Articular chondrocyte of knee joint (primary cell): ENCODE results near the gene RIPK3. TPM values are rescaled to one million over a fixed set of nuclear protein-coding genes. Genes with fewer than 3 reads are reported as not detected.

ENCODE experiments used
- small RNA-seq: library from RNA; depleted of rRNA; stranded (forward); fragments of <200 nt; gene quantifications from one replicate; pipeline ENCODE3, GENCODE V24; 2012
- total RNA-seq: library from RNA; depleted of rRNA; stranded (reverse); fragments of >200 nt; gene quantifications from 2 replicates; pipeline ENCODE4 v1.2.3, GENCODE V29; 2012

RIPK3 gene
- 180 and 256 TPM in 2 replicates for total RNA-seq

DNA sequence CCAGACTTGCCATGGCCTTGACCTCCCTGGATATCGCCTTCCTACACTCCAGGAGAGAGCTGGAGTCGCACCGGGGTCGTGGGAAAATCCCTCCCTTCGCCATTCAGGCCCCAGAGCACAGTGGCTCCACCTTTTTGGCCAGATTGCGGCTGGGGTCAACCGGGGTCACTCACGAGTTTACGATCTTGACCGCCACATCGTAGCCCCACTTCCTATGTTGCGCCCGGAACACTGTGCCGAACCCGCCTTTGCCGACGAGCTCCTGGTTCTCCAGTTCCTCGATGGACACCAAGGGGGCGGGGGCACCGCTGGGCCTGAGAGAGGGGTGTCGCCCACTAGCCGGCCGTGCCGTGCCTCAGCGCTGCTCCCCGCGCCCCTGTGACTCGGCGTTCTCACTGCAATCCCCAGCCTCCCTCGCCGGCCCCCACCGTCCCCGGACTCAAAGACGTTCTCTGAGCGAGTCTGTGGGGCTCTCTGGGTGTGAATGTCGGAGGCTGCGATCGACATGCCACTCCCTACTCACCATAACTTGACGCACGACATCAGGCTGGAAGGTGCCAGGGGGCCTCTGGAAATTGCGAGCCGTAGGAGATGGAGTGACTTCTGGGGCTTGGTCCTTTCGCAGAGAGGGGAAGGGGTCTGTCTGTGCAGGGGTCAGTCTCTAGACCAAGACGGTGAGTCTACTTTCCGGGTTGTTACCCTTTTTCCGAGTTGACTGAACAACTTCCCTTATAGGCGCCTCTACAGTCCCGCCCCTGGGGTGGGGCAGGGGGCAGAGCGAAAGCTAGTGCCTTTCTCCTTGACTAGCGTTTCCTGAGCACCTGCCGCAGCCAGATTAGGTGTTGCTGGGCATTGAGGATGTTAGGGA lies at the start of gene RIPK3:
TSS of gene RIPK3 (minus strand) at position 708 of the 868 bp plus-strand sequence. CDS start at position 543, 165 bp downstream.

DNA sequence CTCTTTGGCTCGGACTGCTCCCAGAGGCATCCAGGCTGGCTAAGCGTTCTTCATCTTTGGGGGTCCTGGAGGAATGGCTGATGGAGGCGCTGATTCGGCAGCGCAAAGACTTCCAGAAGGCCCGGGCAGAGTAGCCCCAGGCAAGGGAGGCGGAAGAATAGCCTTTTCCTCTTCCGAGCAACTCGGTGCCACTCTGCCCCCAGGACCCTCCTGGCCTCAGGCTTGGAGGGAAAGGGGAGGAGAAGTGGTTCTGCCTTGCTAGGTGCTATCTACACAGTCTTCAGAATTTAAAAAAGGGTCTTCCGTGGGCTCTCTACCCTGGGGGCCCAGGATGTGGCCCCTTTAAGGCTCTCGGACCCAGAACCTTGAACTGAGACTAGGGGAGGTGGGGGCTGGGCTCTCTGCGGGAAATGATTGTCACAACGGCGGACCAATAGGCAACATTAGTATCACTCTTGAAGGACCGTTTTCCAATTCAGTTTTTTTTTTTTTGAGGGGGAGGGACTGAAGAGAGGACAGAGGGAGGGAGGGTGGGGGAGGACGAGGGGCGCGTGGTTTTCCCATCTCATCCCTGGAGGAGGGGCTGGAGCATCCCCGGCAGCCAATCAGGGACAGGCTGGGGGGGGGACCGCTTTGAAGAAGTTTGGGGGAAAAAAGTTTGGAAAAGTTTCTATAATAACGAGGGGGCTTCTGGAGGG lies 27.9 kb upstream of the RIPK3 start, which contains the start of gene NFATC4:
TSS of gene NFATC4 (plus strand) at position 671 of the 698 bp plus-strand sequence. CDS start 157 bp downstream, outside the sequence.

DNA sequence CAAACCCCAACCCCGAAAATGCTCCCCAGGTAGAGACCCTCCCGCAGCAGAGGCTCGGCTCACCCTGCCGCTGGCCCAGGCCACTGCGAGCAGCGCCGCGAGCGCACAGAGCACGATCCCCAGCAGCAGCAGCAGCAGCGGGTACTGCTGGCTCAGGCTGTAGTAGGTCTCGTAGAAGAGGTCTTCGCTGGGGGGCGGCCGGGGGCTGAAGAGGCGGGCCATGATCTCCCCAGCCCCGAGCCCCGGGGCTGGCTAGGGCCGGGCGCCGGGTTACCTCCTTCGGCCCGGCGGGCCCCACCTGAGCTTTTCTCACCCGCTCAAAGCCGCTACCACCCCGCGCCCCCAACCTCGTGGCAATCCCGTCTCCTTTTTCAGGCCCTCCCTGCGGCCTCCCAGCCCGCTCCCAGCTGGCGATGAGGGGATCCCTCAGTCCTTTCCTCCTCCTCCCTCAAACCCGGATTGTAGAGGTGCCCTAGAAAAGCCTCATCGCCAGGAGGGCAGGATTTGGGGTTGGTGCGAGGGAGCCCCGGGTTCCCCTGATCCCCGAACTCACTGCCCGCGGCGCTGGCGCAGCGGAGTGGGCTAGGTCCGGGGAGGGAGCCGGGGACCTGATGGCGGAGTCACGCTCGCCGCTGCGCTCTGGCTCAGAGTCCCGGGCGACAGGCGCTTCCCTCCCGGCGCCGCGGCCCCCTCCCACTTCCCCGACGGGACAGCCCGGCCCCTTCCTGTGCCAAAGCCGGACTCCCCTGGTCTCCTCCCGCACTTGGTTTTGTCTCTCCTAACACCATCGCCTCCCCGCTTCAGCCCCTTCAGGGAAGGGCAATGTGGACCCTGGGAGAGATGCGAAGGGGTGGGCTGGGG lies 5.1 kb downstream of the RIPK3 start, which contains the start of gene ADCY4:
TSS of gene ADCY4 (minus strand) at position 641 of the 861 bp plus-strand sequence. CDS start at position 222, 419 bp downstream.

DNA sequence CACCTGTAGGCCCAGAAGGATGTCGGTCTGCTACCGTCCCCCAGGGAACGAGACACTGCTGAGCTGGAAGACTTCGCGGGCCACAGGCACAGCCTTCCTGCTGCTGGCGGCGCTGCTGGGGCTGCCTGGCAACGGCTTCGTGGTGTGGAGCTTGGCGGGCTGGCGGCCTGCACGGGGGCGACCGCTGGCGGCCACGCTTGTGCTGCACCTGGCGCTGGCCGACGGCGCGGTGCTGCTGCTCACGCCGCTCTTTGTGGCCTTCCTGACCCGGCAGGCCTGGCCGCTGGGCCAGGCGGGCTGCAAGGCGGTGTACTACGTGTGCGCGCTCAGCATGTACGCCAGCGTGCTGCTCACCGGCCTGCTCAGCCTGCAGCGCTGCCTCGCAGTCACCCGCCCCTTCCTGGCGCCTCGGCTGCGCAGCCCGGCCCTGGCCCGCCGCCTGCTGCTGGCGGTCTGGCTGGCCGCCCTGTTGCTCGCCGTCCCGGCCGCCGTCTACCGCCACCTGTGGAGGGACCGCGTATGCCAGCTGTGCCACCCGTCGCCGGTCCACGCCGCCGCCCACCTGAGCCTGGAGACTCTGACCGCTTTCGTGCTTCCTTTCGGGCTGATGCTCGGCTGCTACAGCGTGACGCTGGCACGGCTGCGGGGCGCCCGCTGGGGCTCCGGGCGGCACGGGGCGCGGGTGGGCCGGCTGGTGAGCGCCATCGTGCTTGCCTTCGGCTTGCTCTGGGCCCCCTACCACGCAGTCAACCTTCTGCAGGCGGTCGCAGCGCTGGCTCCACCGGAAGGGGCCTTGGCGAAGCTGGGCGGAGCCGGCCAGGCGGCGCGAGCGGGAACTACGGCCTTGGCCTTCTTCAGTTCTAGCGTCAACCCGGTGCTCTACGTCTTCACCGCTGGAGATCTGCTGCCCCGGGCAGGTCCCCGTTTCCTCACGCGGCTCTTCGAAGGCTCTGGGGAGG lies 28.9 kb downstream of the RIPK3 start, which contains the start of gene LTB4R:
TSS of gene LTB4R (plus strand) at position 857 of the 959 bp plus-strand sequence. CDS start 4,150 bp downstream, outside the sequence.

DNA sequence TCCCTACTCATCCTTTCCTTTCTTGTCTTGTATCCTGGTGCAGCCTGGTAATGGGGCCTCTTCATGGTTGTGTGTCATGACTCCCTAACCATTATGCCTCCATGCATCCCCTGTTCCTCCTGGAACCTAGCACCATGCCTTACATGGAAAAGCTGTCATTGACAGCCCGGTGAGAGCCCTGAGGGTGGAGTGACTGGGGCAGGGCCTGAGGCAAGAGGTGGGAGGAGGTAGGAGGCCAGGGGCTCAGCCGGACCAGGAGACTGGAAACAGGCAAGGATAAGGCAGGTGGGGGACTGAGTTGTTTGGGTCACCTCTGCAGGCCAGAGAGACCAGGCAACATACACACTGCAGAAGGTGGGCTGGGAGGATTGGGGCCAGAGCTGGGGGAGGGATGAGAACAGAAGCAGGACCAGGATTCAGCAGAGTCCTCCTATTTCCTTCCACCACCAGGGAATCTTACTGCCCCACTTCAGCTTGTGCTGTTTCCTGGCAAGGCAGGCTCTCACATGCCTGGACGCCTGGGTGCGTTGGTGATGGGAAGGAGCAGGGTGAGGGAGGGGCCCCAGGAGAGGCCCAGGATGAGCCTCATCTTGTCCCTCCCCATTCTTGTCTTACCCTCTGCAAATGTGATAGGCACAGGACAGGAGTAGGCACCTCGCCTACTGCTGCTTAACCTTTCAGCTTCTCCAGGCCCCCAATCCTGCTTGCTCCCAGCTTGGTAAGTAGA lies 30.1 kb downstream of the RIPK3 start, which contains the start of gene LTB4R2:
TSS of gene LTB4R2 (plus strand) at position 603 of the 727 bp plus-strand sequence. CDS start 525 bp downstream, outside the sequence.

DNA sequence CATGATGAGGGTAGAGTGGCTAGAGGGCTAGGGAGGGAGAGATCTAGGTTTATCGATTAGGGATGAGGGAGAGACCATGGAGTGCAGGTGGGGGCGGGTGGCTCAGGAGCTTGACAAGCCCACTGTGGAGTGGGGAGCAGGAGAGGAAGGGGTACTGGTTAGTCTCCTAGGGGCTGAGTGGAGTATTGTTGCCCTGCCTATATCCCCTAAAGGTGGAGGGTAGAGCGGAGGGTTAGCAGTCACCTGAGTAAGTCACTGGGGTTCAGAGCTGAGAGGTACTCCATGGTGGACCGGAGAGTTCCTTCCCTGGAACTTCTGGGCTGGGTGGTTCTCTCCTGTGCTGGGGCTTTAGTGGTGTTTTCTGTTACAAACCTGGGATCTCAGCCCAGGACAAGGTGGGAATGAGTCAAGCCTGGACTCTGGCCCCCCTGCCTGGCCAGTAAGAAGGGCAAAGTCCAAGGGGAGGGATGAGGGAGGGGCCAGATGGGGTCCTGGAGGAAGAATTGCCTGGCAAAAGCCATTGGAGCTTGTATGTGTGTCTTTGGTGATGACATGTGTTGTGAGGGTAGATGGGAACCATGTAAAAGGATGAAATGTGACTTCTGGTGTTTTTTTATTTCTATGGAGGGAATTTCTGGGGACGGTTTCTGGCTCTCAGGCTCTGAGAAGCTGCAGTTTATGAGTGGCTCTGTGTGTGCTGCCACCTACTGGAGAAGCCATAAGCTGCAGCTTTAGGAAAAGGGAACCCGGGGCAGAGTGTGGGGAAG lies 32.0 kb downstream of the RIPK3 start, which contains the start of gene CIDEB:
TSS of gene CIDEB (minus strand) at position 403 of the 767 bp plus-strand sequence. CDS start at position 284, 119 bp downstream.

DNA sequence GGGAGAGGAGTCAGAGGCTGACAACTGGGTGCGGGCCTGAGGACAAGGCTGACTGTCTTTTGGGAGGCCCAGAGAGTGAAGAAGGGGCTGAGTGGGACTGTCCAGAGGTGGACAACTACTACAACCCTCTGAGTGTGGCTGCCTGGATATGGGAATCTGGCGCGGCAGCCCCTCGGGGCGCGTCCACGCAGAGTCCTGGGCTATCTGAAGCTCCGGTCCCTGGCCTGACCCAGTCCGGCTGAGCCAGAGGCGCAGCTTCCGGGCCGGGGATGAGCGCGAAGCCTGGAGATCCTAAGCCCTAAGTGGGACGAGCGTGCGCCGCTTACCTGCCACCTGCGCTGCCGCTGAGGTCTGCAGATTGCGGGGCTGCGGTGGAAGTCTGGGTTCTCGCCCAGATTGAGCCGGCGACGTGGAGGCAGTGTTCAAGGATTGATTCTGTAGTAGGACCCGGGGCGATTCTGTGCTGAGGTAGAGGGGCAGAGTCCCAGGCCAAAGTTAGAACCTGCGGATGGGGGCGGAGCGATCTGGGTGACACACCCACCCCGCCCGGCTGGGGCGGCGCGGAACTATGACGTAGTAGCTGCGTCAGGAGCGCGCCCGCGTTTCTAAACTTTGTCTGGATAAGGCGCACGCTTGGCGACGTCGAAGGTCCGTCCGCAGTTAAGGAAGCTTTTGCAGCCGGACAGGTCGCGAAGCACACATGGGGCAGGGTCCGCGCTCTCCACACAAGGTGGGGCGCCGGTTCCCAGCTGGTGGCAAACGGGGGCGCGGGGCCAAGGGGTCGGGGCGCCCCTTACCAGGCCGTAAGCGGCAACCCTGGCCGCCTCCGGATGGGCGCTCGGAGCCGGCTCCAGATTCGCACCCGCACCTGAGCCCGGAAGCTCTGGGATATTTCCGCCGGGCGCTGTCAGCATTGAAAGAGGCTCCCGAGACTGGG lies 40.3 kb downstream of the RIPK3 start, which contains the start of the genes DHRS1 and NOP9:
TSS of gene DHRS1 (minus strand) at position 526 of the 937 bp plus-strand sequence. CDS start 674 bp downstream, outside the sequence.
TSS of gene NOP9 (plus strand) at position 596 of the 937 bp plus-strand sequence. CDS start at position 701, 105 bp downstream.

Small RNA genes lying within 50 kb of the gene (small RNA-seq; reads per million reads assigned to genes)
- gene RF00026, result not detected

Other genes with a start within 250 kb of the RIPK3 start
- gene PCK2, start 245.7 kb downstream of the RIPK3 start, total RNA-seq, result 26.2 and 33.6 TPM in 2 replicates
- 53.7 and 56.6 TPM in 2 replicates for gene DCAF11, start 225.2 kb downstream of the RIPK3 start, total RNA-seq
- gene NRL, start 225.0 kb downstream of the RIPK3 start, total RNA-seq, result 0.76 and 1.4 TPM in 2 replicates
- gene FITM1, start 209.3 kb downstream of the RIPK3 start, total RNA-seq, result 0.26 and 0.32 TPM in 2 replicates
- 104 and 119 TPM in 2 replicates for gene PSME1, start 203.8 kb downstream of the RIPK3 start, total RNA-seq
- gene EMC9, start 198.4 kb downstream of the RIPK3 start, total RNA-seq, result 9.5 and 11.9 TPM in 2 replicates
- gene PSME2, start 193.4 kb downstream of the RIPK3 start, total RNA-seq, result 73.3 and 80.2 TPM in 2 replicates
- gene RNF31, start 192.5 kb downstream of the RIPK3 start, total RNA-seq, result 28.9 and 37.8 TPM in 2 replicates
- 76.1 and 78.0 TPM in 2 replicates for gene IRF9, start 178.7 kb downstream of the RIPK3 start, total RNA-seq
- 1.3 and 1.8 TPM in 2 replicates for gene REC8, start 167.9 kb downstream of the RIPK3 start, total RNA-seq
- 33.1 and 35.9 TPM in 2 replicates for gene IPO4, start 151.2 kb downstream of the RIPK3 start, total RNA-seq
- 71.9 and 83.6 TPM in 2 replicates for gene TM9SF1, start 144.6 kb downstream of the RIPK3 start, total RNA-seq
- 0.13 and 0.43 TPM in 2 replicates for gene TSSK4, start 134.3 kb downstream of the RIPK3 start, total RNA-seq
- gene CHMP4A, start 126.5 kb downstream of the RIPK3 start, total RNA-seq, result 35.3 and 35.8 TPM in 2 replicates
- 18.8 and 21.6 TPM in 2 replicates for gene MDP1, start 123.9 kb downstream of the RIPK3 start, total RNA-seq
- gene NEDD8, start 107.6 kb downstream of the RIPK3 start, total RNA-seq, result 104 and 115 TPM in 2 replicates
- 80.2 and 87.7 TPM in 2 replicates for gene GMPR2, start 107.1 kb downstream of the RIPK3 start, total RNA-seq
- gene TINF2, start 97.4 kb downstream of the RIPK3 start, total RNA-seq, result 44.1 and 50.3 TPM in 2 replicates
- gene TGM1, start 76.8 kb downstream of the RIPK3 start, total RNA-seq, result 1.1 and 1.6 TPM in 2 replicates
- 14.9 and 17.9 TPM in 2 replicates for gene RABGGTA, start 68.4 kb downstream of the RIPK3 start, total RNA-seq
- gene DHRS1, start 40.2 kb downstream of the RIPK3 start, total RNA-seq, result 11.9 and 12.6 TPM in 2 replicates
- 15.8 and 17.8 TPM in 2 replicates for gene NOP9, start 40.1 kb downstream of the RIPK3 start, total RNA-seq
- 6.4 and 7.2 TPM in 2 replicates for gene CIDEB, start 32.0 kb downstream of the RIPK3 start, total RNA-seq
- gene LTB4R2, start 29.9 kb downstream of the RIPK3 start, total RNA-seq, result 3.5 and 5.5 TPM in 2 replicates
- gene LTB4R, start 28.5 kb downstream of the RIPK3 start, total RNA-seq, result 1.9 and 2.4 TPM in 2 replicates
- 99.4 and 106 TPM in 2 replicates for gene ADCY4, start 4.9 kb downstream of the RIPK3 start, total RNA-seq
- 202 and 302 TPM in 2 replicates for gene NFATC4, start 28.2 kb upstream of the RIPK3 start, total RNA-seq
- gene NYNRIN, start 59.0 kb upstream of the RIPK3 start, total RNA-seq, result 14.0 and 14.4 TPM in 2 replicates
- gene CBLN3, start 89.7 kb upstream of the RIPK3 start, total RNA-seq, result 6.1 and 7.5 TPM in 2 replicates
- 51.0 and 53.6 TPM in 2 replicates for gene KHNYN, start 90.0 kb upstream of the RIPK3 start, total RNA-seq
- gene SDR39U1, start 102.8 kb upstream of the RIPK3 start, total RNA-seq, result 13.4 and 15.2 TPM in 2 replicates
- not detected in 2 replicates for gene CMA1, start 168.3 kb upstream of the RIPK3 start, total RNA-seq
- not detected in 2 replicates for gene CTSG, start 236.3 kb upstream of the RIPK3 start, total RNA-seq